Hepatocyte (in vitro differentiated cells): Measurements from ENCODE around the gene AVPI1. TPM values are rescaled to one million over a fixed set of nuclear protein-coding genes. Genes with fewer than 3 reads are reported as not detected.
A peak's percentile ranks its signal among the peaks of the same experiment; 100 is the strongest.

Experiments
- DNase-seq: peaks from one replicate; pipeline ENCODE4 v3.0.0-alpha.2; 2016; ENCODE audit warnings: low spot score
- H2AFZ ChIP-seq: fragments of 200-600 bp; sonication (generic); 2 replicates; pipeline ENCODE4 v1.6.0; 2016; ENCODE audit warnings: antibody characterized with exemption, mild to moderate bottlenecking
- H3K27ac ChIP-seq: fragments of 200-600 bp; sonication (generic); 2 replicates; pipeline ENCODE4 v1.5.1; 2016; ENCODE audit warnings: mild to moderate bottlenecking
- H3K27me3 ChIP-seq: fragments of 200-600 bp; sonication (generic); 2 replicates; pipeline ENCODE4 v1.6.1; 2016
- H3K36me3 ChIP-seq: fragments of 200-600 bp; sonication (generic); replicated peaks from 2 replicates; pipeline ENCODE4 v1.5.1; 2016; ENCODE audit warnings: low read depth; ENCODE audit not compliant: insufficient read depth
- H3K4me1 ChIP-seq: fragments of 200-600 bp; sonication (generic); 2 replicates; pipeline ENCODE4 v1.5.1; 2016; ENCODE audit warnings: mild to moderate bottlenecking, moderate library complexity; ENCODE audit not compliant: insufficient read depth
- H3K4me2 ChIP-seq: fragments of 200-600 bp; sonication (generic); 2 replicates; pipeline ENCODE4 v1.6.0; 2016
- H3K4me3 ChIP-seq: fragments of 200-600 bp; sonication (generic); 2 replicates; pipeline ENCODE4 v1.5.1; 2016; ENCODE audit warnings: mild to moderate bottlenecking
- H3K79me2 ChIP-seq: fragments of 200-600 bp; sonication (generic); 2 replicates; pipeline ENCODE4 v1.6.0; 2017; ENCODE audit warnings: mild to moderate bottlenecking
- H3K9me2 ChIP-seq: fragments of 200-600 bp; sonication (generic); replicated peaks from 2 replicates; pipeline ENCODE4 v1.6.0; 2017; ENCODE audit warnings: mild to moderate bottlenecking; ENCODE audit not compliant: insufficient read depth
- H3K9me3 ChIP-seq: fragments of 200-600 bp; sonication (generic); 2 replicates; pipeline ENCODE4 v1.5.1; 2016; ENCODE audit warnings: low read depth, mild to moderate bottlenecking
- H4K20me1 ChIP-seq: fragments of 200-600 bp; sonication (generic); 2 replicates; pipeline ENCODE4 v1.6.0; 2016; ENCODE audit warnings: mild to moderate bottlenecking; ENCODE audit not compliant: insufficient read depth, poor library complexity, severe bottlenecking
- EZH2 ChIP-seq: fragments of 200-600 bp; sonication (generic); IDR thresholded peaks from 2 replicates; pipeline ENCODE4 v1.6.1; 2016; ENCODE audit warnings: antibody characterized with exemption, mild to moderate bottlenecking, borderline replicate concordance
- EZH2phosphoT487 ChIP-seq: fragments of 200-600 bp; sonication (generic); IDR thresholded peaks from one replicate; pipeline ENCODE4 v1.6.1; 2018; ENCODE audit warnings: antibody characterized with exemption, mild to moderate bottlenecking, low read depth, moderate library complexity; ENCODE audit not compliant: unreplicated experiment, severe bottlenecking
- WGBS: methylation state at CpG from one replicate; pipeline ENCODE4 v1.1.6; 2016; ENCODE audit warnings: low lambda C conversion rate; ENCODE audit errors: missing lambda C conversion rate; 5-methylcytosine and 5-hydroxymethylcytosine counted together
- polyA plus RNA-seq: library from polyadenylated mRNA; unstranded; fragments of >200 nt; fragmentation: Nextera tagmentation; extraction: Ambion mirVana; gene quantifications from 2 replicates; pipeline ENCODE4 v1.2.1, GENCODE V29; 2016
- total RNA-seq: library from RNA; depleted of rRNA; stranded (reverse); fragments of >200 nt; gene quantifications from 2 replicates; pipeline ENCODE4 v1.2.3, GENCODE V29; 2014
- TF ChIP-seq, protein P1 (sequence below): fragments of 200-600 bp; sonication (generic); IDR thresholded peaks from 2 replicates; pipeline ENCODE4 v1.5.1; 2016; ENCODE audit warnings: antibody characterized with exemption, mild to moderate bottlenecking; ENCODE audit not compliant: poor library complexity

AVPI1 gene
- total and polyA plus RNA-seq, 2 experiments from 2014 or later = 26.4 to 34.1 TPM

DNA sequence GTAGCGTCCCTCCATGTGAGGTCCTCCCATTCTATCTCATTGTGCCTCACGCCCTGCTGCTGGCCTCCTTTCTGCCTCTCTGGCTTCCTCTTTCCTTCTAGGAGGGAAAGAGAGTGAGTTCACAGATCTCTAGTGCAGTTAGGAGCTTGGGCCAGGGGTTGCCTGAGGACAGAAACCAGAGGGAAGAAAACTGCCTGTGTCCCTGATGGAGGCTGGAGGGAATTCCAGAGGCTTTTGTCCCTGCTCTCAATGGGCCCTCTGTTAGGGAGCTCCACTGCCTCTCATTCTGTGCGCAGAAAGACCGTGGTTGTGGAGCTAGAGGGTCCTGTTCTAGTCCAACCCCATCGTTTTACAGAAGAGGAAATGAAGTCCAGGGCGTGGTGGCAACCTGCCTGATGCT is 31.1 kb upstream of the AVPI1 start:
- 92% methylated on average over 6 of the region's 6 CpGs for WGBS
- Histone ChIP-seq H3K27ac (peak overlapping the region; percentile 57), H3K4me2 (peak overlapping the region; percentile 46), H3K4me1 (peaks cover 36% of the 10 kb centered on the region), H3K79me2 (peaks cover 28% of the 10 kb centered on the region), H3K4me3 (no peak overlapping the region), H3K36me3 (no peaks in the 10 kb centered on the region), H2AFZ (no peak overlapping the region), H3K9me3 (no peaks in the 10 kb centered on the region), H3K27me3 (no peaks in the 10 kb centered on the region), H4K20me1 (no peaks in the 10 kb centered on the region), H3K9me2 (no peaks in the 10 kb centered on the region)
- TF ChIP-seq EZH2phosphoT487 = no peak
- TF ChIP-seq EZH2 = no peak
- TF ChIP-seq, protein P1, sequence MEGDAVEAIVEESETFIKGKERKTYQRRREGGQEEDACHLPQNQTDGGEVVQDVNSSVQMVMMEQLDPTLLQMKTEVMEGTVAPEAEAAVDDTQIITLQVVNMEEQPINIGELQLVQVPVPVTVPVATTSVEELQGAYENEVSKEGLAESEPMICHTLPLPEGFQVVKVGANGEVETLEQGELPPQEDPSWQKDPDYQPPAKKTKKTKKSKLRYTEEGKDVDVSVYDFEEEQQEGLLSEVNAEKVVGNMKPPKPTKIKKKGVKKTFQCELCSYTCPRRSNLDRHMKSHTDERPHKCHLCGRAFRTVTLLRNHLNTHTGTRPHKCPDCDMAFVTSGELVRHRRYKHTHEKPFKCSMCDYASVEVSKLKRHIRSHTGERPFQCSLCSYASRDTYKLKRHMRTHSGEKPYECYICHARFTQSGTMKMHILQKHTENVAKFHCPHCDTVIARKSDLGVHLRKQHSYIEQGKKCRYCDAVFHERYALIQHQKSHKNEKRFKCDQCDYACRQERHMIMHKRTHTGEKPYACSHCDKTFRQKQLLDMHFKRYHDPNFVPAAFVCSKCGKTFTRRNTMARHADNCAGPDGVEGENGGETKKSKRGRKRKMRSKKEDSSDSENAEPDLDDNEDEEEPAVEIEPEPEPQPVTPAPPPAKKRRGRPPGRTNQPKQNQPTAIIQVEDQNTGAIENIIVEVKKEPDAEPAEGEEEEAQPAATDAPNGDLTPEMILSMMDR = no peak
- DNase-seq = no peak

DNA sequence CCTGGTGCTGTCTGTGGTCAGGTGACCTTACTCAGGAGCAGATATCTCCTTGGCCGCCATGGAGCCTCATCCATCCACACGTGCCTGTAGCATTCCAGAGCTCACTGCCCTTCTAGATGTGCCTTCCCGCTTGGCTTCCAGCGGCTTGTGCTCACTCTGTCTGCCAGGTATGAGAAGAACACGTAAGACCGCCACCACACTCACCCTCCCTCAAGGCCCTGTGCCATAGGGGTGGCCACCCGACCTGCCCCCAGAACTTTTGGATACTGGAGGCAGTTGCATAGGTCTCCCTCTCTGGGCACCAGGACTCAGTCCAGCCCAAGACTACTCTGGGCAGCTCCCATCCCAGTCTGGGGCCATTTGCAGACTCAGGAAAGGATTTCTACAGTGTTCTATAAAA is 30.6 kb upstream of the AVPI1 start:
- no peaks in the 10 kb centered on the region for H3K36me3 ChIP-seq
- no peaks in the 10 kb centered on the region for H3K27me3 ChIP-seq
- H4K20me1 ChIP-seq = no peaks in the 10 kb centered on the region
- DNase-seq = no peak
- peaks cover 41% of the 10 kb centered on the region for H3K4me1 ChIP-seq
- TF ChIP-seq EZH2 (no peak), EZH2phosphoT487 (no peak)
- TF ChIP-seq, protein P1 = no peak
- H3K4me2 ChIP-seq = no peak overlapping the region
- no peaks in the 10 kb centered on the region for H3K9me2 ChIP-seq
- H3K4me3 ChIP-seq = no peak overlapping the region
- peaks cover 28% of the 10 kb centered on the region for H3K79me2 ChIP-seq
- H2AFZ ChIP-seq = no peak overlapping the region
- peak overlapping the region; percentile 57 for H3K27ac ChIP-seq
- H3K9me3 ChIP-seq = no peaks in the 10 kb centered on the region
- WGBS = 93% methylated on average over 7 of the region's 7 CpGs

DNA sequence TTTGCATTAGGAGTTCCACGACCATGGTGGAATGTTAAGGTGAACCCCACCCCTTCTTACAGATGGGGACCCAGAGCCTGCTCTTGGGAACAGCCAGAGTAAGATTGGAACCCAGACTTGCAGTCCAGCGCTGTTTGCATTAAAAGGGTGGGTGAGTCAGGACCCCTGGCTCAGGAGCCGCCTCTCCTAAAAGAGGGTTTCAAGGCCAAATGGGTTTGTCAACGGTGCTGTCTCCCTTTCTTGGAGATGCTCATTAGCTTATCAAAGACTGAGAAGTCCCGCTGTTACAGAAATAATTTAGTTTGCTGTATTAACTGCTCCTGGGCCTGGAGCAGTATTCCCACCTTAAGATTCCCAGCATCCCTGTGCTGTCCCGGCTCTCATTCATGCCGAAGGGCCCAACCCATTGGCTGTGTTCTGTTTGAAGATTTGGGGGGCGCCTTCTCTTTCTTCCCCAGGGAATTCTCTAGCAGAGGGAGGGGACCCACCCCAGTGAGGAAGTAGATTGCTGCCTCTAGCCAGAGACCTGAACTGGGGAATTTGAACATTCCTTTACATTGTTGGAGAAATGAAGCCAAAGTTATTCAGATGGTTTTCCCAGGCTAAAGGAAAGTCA is 28.3 kb upstream of the AVPI1 start:
- H2AFZ ChIP-seq = peak overlapping the region; percentile 64
- DNase-seq = no peak
- H3K4me2 ChIP-seq = peak overlapping the region; percentile 87
- H4K20me1 ChIP-seq = no peaks in the 10 kb centered on the region
- H3K4me3 ChIP-seq = peak overlapping the region; percentile 33
- TF ChIP-seq EZH2phosphoT487 (no peak), EZH2 (no peak)
- TF ChIP-seq, protein P1 = no peak
- no peaks in the 10 kb centered on the region for H3K9me3 ChIP-seq
- no peaks in the 10 kb centered on the region for H3K9me2 ChIP-seq
- H3K36me3 ChIP-seq = no peaks in the 10 kb centered on the region
- no peaks in the 10 kb centered on the region for H3K27me3 ChIP-seq
- H3K27ac ChIP-seq = peak overlapping the region; percentile 97
- WGBS = 51% methylated on average over 8 of the region's 8 CpGs
- peaks cover 41% of the 10 kb centered on the region for H3K4me1 ChIP-seq
- peaks cover 28% of the 10 kb centered on the region for H3K79me2 ChIP-seq
